Measurements from ENCODE around the gene GPRC5D.

GPRC5D gene

DNA sequence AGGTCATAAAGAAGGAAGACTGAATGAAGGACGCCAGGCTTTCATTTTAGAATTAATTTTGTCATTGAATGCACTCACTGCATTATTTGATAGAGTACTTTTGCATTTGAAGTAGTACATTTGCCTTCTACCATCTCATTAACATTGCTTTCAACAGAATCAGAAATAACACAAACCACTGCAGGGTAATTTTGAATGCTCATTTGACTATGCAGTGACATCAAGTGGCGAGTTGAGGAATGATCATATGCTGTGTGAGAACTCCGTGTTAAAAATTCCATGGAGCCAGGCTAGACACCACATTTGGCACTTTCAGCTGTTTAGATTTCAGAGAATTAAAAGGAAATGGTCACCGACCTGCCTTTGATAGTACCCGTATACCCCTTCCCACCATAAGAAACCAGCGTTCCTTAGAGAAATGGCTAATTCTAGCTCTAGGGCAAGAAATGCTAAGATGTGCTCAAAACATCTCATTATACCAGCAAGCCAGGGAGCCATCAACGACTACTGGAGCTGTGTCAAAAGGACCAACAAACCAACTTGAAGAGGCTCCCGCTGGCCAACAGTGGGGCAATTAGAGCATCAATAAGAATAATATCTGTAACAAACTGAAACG lies 31.6 kb upstream of the GPRC5D start:
- Histone ChIP-seq H3K9me2 (ENCODE audit: low read depth, low read length) (no peaks in the 10 kb centered on the region), H4K20me1 (ENCODE audit: insufficient read depth, low read length) (no peaks in the 10 kb centered on the region)
- TF ChIP-seq EZH2 (IDR thresholded peaks at IDR 0.05; ENCODE audit: borderline replicate concordance, low read length) = no peak
- TF ChIP-seq, protein P1, sequence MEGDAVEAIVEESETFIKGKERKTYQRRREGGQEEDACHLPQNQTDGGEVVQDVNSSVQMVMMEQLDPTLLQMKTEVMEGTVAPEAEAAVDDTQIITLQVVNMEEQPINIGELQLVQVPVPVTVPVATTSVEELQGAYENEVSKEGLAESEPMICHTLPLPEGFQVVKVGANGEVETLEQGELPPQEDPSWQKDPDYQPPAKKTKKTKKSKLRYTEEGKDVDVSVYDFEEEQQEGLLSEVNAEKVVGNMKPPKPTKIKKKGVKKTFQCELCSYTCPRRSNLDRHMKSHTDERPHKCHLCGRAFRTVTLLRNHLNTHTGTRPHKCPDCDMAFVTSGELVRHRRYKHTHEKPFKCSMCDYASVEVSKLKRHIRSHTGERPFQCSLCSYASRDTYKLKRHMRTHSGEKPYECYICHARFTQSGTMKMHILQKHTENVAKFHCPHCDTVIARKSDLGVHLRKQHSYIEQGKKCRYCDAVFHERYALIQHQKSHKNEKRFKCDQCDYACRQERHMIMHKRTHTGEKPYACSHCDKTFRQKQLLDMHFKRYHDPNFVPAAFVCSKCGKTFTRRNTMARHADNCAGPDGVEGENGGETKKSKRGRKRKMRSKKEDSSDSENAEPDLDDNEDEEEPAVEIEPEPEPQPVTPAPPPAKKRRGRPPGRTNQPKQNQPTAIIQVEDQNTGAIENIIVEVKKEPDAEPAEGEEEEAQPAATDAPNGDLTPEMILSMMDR (IDR thresholded peaks at IDR 0.05; ENCODE audit: low read length) = peak; percentile 30; the same call in 1 of the 2 replicates

DNA sequence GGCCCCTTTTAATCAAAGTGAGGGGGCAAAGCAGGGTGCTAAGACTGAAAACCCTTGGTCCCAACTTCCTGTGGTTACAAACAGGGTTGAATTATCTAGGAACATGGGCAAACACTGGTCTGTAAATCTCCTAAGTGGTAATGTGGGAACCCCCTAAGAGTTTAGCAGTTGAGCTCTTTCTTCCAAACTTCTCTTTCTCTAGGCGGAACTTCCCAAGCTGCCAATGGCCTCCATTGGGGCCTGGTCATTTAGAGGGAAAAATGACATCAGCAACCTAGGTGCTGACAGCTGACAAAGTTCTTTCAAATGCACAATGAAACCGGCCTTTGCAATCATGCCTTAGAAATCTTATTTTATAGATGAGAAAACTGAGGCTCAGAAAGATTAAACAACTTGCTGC lies 30.4 kb upstream of the GPRC5D start:
- Histone ChIP-seq H3K79me2 (ENCODE audit: insufficient read depth, low read length) (no peaks in the 10 kb centered on the region), H2AFZ (ENCODE audit: low read length) (no peak overlapping the region), H3K4me2 (ENCODE audit: low read length) (no peak overlapping the region), H3K27ac (ENCODE audit: low read depth, low read length, poor library complexity, severe bottlenecking) (no peak overlapping the region), H4K20me1 (ENCODE audit: insufficient read depth, low read length) (no peaks in the 10 kb centered on the region), H3K9ac (ENCODE audit: low read length) (no peak overlapping the region), H3K27me3 (ENCODE audit: insufficient read depth, low read length) (no peaks in the 10 kb centered on the region), H3K9me3 (ENCODE audit: low read length) (no peaks in the 10 kb centered on the region), H3K4me3 (ENCODE audit: low read depth, low read length, poor library complexity, severe bottlenecking) (no peak overlapping the region), H3K9me2 (ENCODE audit: low read depth, low read length) (no peaks in the 10 kb centered on the region), H3F3A (ENCODE audit: insufficient read depth, low read length) (no peaks in the 10 kb centered on the region), H3K4me1 (ENCODE audit: insufficient read depth, low read length, severe bottlenecking) (no peaks in the 10 kb centered on the region), H3K36me3 (ENCODE audit: insufficient read depth, low read length) (no peaks in the 10 kb centered on the region)
- no peak for TF ChIP-seq EZH2 (IDR thresholded peaks at IDR 0.05; ENCODE audit: borderline replicate concordance, low read length)
- TF ChIP-seq, protein P1 (IDR thresholded peaks at IDR 0.05; ENCODE audit: low read length) = no peak

More for the DNA sequence above, 31.6 kb upstream of the GPRC5D start:
- H3K4me2 ChIP-seq (ENCODE audit: low read length) = no peak overlapping the region
- no peaks in the 10 kb centered on the region for H3K36me3 ChIP-seq (ENCODE audit: insufficient read depth, low read length)
- no peak overlapping the region for H3K4me3 ChIP-seq (ENCODE audit: low read depth, low read length, poor library complexity, severe bottlenecking)
- no peaks in the 10 kb centered on the region for H3K27me3 ChIP-seq (ENCODE audit: insufficient read depth, low read length)
- H3K79me2 ChIP-seq (ENCODE audit: insufficient read depth, low read length) = no peaks in the 10 kb centered on the region
- no peaks in the 10 kb centered on the region for H3K4me1 ChIP-seq (ENCODE audit: insufficient read depth, low read length, severe bottlenecking)
- H3K9ac ChIP-seq (ENCODE audit: low read length) = no peak overlapping the region
- H2AFZ ChIP-seq (ENCODE audit: low read length) = no peak overlapping the region
- H3K27ac ChIP-seq (ENCODE audit: low read depth, low read length, poor library complexity, severe bottlenecking) = no peak overlapping the region
- no peaks in the 10 kb centered on the region for H3F3A ChIP-seq (ENCODE audit: insufficient read depth, low read length)
- H3K9me3 ChIP-seq (ENCODE audit: low read length) = no peaks in the 10 kb centered on the region

DNA sequence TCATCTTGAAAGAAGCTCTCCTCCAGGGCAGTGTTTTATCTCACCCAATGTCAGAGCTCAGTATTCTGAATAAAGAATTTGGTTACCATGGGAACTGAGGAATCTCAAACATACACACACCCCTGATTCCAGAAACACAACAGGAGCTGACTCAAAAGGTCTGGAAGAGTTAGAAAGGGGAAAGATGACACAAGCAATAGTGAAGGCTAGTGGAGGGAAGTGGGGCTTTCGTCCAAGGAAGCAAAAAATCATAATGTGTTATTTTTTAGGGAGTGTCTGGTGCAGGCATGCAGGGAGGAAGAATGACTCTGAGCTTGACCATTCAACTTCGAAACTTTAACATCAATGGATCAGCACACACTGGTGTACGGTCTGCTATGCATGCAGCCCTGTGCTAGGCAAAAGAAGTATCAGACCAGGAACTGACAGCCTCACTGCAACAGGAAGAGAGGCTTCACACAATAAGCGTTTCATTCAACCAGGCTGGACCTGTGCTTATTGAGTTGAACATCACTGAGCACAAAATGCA lies 27.8 kb upstream of the GPRC5D start:
- Histone ChIP-seq H3K4me2 (ENCODE audit: low read length) (no peak overlapping the region), H3K9ac (ENCODE audit: low read length) (no peak overlapping the region), H3K27ac (ENCODE audit: low read depth, low read length, poor library complexity, severe bottlenecking) (no peak overlapping the region), H3K27me3 (ENCODE audit: insufficient read depth, low read length) (no peaks in the 10 kb centered on the region), H2AFZ (ENCODE audit: low read length) (no peak overlapping the region), H3F3A (ENCODE audit: insufficient read depth, low read length) (no peaks in the 10 kb centered on the region), H3K79me2 (ENCODE audit: insufficient read depth, low read length) (no peaks in the 10 kb centered on the region), H4K20me1 (ENCODE audit: insufficient read depth, low read length) (no peaks in the 10 kb centered on the region), H3K9me2 (ENCODE audit: low read depth, low read length) (no peaks in the 10 kb centered on the region), H3K36me3 (ENCODE audit: insufficient read depth, low read length) (no peaks in the 10 kb centered on the region), H3K9me3 (ENCODE audit: low read length) (no peaks in the 10 kb centered on the region), H3K4me1 (ENCODE audit: insufficient read depth, low read length, severe bottlenecking) (no peaks in the 10 kb centered on the region), H3K4me3 (ENCODE audit: low read depth, low read length, poor library complexity, severe bottlenecking) (no peak overlapping the region)
- no peak for TF ChIP-seq EZH2 (IDR thresholded peaks at IDR 0.05; ENCODE audit: borderline replicate concordance, low read length)
- TF ChIP-seq, protein P1 (IDR thresholded peaks at IDR 0.05; ENCODE audit: low read length) = no peak
